Myometrial cell (primary cell): ENCODE data around the gene PCDH17. TPM values are rescaled to one million over a fixed set of nuclear protein-coding genes. Genes with fewer than 3 reads are reported as not detected.

Source experiments
- total RNA-seq: library from RNA; depleted of rRNA; stranded (reverse); fragments of >200 nt; gene quantifications from 2 replicates; pipeline ENCODE4 v1.2.3, GENCODE V29; 2015

The PCDH17 gene
- not detected in 2 replicates for total RNA-seq

GRCh38 chr13:57631596-57632275, at the start of gene PCDH17:
Gene PCDH17 (plus strand): TSS chr13:57631744. CDS start chr13:57632547, 803 bp downstream.

